GM19035 (cell line): ENCODE results near the gene KYNU.
A peak's percentile ranks its signal among the peaks of the same experiment; 100 is the strongest.
"Not testable (repeated sequence)": the region's sequence is repeated elsewhere in the genome, so short reads cannot be mapped to it uniquely, and the experiment has no call there.

Experiments
- ATAC-seq: cut with Tn5 transposase; IDR thresholded peaks from one replicate; pipeline ENCODE4 v1.9.1; 2021; ENCODE audit not compliant: unreplicated experiment

Gene KYNU

GRCh38 chr2:142994665-142995064 lies 117.2 kb downstream of the KYNU start:
- no peak for ATAC-seq

- no peak for ATAC-seq
Measured at GRCh38 chr2:142997231-142997630, 119.8 kb downstream of the KYNU start.

GRCh38 chr2:143000599-143000998 lies 123.1 kb downstream of the KYNU start:
- ATAC-seq = no peak

GRCh38 chr2:143001501-143001900 lies 124.0 kb downstream of the KYNU start:
- no peak for ATAC-seq

GRCh38 chr2:143015656-143016055 lies 138.2 kb downstream of the KYNU start:
- ATAC-seq = no peak

DNA sequence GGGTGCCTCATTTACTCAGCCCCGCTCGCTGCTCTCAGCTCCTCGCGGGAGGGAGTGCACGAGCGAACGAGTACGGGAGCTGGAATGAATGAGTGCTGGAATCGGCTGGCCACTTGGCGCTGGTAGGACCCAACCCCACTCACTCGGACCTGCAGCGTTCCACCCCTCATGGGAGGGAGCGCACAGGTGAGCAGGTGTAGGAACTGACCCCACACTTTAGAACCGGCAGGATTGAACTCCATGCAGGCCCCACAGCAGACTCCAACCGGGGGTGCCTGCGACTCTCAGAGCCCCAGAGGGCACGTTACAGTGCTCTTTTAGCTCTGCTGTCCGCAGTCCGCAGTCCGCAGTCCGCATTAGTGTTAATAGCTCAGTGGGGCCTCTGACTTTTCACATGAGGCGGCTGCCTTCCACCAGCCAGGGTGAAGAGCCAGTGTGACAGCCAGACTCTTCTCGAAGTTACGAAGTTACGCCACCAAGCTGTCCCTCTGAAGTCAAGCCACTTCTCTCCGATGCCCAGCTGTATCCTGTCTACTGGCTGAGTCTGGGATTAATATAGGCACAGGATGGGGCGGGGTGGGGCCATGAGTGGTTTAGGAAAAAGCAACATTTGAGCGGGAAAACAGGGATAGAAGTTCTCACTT lies 149.1 kb downstream of the KYNU start:
- ATAC-seq = no peak

GRCh38 chr2:143029141-143029540 lies 151.7 kb downstream of the KYNU start:
- ATAC-seq = no peak

DNA sequence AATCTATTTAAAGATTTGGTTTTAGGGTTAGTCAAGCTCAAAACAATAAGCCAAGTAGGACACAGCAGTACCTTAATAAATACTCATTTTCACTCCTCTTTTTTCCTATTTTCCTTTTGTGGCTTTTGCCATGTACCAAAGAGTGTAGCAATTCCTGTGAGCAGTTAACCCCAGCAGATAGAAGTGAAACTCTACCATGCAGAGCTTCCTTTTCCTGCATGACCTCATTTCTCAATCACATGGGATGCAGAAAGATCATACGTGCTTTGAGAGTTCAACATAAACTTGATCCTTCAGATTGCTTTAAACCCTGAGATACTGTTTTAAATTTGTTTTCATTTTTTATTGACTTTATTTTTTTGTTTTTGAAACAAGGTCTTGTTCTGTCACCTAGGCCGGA lies 152.7 kb downstream of the KYNU start:
- ATAC-seq = no peak

- ATAC-seq = peak; percentile 97
Measured at GRCh38 chr2:143034292-143035074, 157.0 kb downstream of the KYNU start.

- ATAC-seq = no peak
Measured at GRCh38 chr2:143051465-143051864, 174.0 kb downstream of the KYNU start.

- ATAC-seq = not testable (repeated sequence)
Measured at GRCh38 chr2:143053437-143053836, 176.0 kb downstream of the KYNU start.

- ATAC-seq = no peak
Measured at GRCh38 chr2:143056550-143056949, 179.1 kb downstream of the KYNU start.

DNA sequence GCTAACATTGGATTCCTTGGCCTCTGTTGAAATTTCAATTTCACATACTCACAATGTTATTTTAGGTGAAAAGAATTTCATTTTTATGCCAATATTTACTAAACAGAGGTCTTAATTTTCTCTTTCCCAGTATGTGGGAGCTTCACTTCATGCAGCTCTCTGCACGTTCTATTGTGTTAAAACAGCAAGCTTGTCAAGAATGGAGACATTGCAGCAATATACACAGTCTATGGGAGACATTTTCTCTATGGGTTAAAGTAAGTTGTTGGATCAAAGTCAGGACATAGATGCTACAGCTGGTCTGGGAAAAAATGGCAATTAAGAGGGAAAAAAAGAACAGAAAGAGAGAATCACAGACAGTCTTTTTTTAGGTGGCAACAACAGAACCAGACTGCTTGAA lies 181.4 kb downstream of the KYNU start:
- ATAC-seq = no peak

GRCh38 chr2:143063612-143064200 lies 186.2 kb downstream of the KYNU start:
- no peak for ATAC-seq

DNA sequence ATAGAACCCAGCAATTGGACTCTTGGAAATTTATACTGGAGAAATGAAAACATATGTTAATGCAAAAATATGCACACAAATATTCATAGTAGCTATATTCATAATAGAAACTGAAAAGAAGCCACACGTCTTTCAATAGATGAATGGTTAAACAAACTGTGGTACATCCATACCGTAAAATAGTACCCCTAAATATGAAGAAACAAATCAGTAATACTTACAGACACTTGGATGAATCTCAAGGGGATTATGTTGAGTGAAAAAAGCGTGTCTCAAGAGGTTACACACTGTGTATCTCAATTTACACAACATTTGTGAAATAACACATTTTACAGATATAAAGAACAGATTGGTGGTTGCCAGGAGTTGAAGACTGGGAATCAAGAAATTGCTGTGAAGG lies 190.6 kb downstream of the KYNU start:
- no peak for ATAC-seq

DNA sequence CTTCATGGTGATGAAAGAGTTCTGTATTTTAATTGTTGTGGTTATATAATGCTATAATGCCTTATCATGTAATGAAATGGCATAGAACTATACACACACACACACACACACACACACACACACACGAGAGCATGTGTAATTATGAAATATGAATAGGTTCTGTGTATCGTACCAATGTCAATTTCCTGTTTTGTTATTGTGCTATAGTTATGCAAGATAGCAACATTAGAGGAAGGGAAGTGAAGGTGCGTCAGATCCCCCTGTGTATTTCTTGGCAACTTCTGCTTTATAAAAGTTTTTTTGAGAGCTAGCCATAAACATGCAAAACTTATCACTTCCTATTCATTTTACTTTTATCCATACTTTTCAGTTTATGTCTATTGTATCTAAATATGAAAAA lies 191.0 kb downstream of the KYNU start:
- no peak for ATAC-seq

DNA sequence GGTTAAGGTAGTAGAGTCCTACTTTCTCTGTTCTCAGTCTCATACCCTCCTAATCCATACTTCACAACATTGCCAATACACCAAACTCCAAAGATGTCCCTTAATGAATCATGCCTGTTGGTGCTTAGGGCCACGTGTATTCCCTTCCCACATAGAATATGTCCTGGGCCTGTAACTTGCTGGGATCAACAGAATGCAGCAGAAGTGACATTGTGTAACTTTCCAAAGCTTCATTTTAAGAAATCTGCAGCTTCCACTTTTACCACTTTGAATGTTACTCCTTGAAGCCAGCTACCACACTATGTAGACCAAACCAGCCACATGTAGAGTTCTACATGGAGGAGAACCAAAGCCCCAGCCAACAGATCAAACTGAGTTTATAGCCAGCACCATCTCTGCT lies 193.2 kb downstream of the KYNU start:
- no peak for ATAC-seq

- ATAC-seq = no peak
Measured at GRCh38 chr2:143071185-143071876, 193.9 kb downstream of the KYNU start.

DNA sequence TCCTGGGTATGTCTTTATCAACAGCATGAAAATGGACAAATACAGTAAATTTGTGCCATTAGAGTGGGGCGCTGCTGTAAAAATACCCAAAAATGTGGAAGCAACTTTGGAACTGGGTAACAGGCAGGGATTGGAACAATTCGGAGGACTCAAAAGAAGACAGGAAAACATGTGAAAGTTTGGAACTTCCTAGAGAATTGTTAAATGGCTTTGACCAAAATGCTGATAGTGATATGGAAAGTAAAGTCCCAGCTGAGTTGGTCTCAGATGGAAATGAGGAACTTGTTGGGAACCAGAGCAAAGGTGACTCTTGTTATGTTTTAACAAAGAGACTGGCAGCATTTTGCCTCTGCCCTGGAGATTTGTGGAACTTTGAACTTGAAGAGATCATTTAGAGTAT lies 197.4 kb downstream of the KYNU start:
- ATAC-seq = not testable (repeated sequence)

DNA sequence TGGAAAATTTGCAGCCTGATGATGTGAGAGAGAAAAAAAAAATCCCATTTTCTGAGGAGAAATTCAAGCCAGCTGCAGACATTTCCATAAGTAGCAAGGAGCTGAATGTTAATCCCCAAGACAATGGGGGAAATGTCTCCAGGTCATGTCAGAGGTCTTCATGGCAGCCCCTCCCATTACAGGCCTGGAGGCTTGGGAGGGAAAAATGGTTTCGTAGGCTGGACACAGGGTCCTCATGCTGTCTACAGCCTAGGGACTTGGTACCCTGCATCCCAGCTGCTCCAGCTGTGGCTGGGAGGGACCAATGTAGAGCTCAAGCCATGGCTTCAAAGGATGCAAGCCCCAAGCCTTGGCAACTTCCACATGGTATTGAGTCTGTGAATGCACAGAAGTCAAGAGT lies 198.2 kb downstream of the KYNU start:
- no peak for ATAC-seq

DNA sequence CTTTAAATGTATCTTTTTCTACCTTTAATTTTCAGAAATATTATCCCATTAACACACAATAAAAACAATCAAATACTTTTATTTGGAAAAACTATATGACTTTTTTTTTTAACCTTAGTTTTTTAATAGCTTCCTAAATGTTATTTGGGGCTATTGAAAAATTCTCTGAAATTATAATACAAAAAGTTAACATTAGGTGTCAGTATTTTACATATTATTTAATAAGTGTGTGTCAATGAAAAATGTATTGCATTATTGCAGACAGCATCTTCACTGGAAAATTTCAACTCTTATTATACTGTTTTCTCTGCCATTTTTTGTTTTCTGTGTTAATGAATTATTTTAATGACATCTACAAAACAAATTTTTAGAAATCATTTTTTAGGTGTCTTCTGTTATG lies 200.6 kb downstream of the KYNU start:
- no peak for ATAC-seq

DNA sequence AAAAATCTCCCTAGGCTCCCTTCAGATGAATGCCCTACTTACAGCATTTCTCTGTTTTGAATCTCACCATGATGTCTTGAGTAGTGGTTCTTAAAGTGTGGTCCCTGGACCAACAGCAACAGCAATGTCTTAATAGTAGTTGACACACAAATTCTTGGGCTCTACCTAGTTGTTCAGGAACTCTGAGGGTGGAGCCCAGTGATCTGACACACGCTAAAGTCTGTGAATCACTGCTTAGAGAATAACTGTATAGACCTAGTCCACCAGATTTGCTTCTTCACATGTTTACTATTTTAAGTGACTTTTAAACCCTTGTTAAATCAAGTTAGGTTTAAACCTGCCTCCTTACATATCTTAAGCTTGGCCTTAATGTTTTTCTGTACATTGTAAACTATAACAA lies 204.2 kb downstream of the KYNU start:
- ATAC-seq = no peak
